B cell (primary cell): Measurements from ENCODE around the gene SUGP2. TPM values are rescaled to one million over a fixed set of nuclear protein-coding genes. Genes with fewer than 3 reads are reported as not detected.

ENCODE experiments used
- ATAC-seq: fragments of 200-7000 bp; cut with Tn5 transposase; one replicate; pipeline ENCODE4 v1.10.0; 2021; ENCODE audit warnings: low read depth, mild to moderate bottlenecking, moderate number of reproducible peaks, moderate library complexity
- CTCF ChIA-PET: fragments of 350-600 bp; sonication (Branson Sonifier 250); formaldehyde crosslinking; loops from one replicate; lab custom pipeline; 2021; ENCODE audit warnings: antibody characterized with exemption, inconsistent platforms; lab: Charles Lee
- POLR2A ChIA-PET: fragments of 350-600 bp; sonication (Branson Sonifier 250); formaldehyde crosslinking; loops from one replicate; lab custom pipeline; 2021; ENCODE audit warnings: antibody characterized with exemption; lab: Charles Lee
- DNase-seq: peaks from one replicate; pipeline ENCODE4 v3.0.0; 2013
- H2AFZ ChIP-seq: 2 replicates; pipeline ENCODE4 v1.6.1; 2012; ENCODE audit warnings: mild to moderate bottlenecking, low read depth, low read length; ENCODE audit not compliant: insufficient read depth, poor library complexity, severe bottlenecking
- H3K27ac ChIP-seq, 2 donors: 1 replicate in 1 of 2; 2 replicates in 1 of 2; pipeline ENCODE4 v1.5.1; 2012 to 2013; ENCODE audit warnings: low read length in 2 of 2, mild to moderate bottlenecking in 2 of 2, moderate library complexity in 1 of 2
- H3K27me3 ChIP-seq, 4 experiments: fragments of 200-600 bp in 1 of 4; sonication (generic) in 1 of 4; replicated peaks in 1 of 4; 1 replicate in 2 of 4; 2 replicates in 2 of 4; pipeline versions ENCODE4 v1.6.1 to v1.7.0; 2013 to 2016; ENCODE audit warnings: low read length in 3 of 4, mild to moderate bottlenecking in 2 of 4, mixed read lengths in 1 of 4, moderate library complexity in 1 of 4; ENCODE audit not compliant: insufficient read depth in 4 of 4, control insufficient read depth in 3 of 4; ENCODE audit errors: control extremely low read depth in 1 of 4
- H3K36me3 ChIP-seq, 2 experiments: replicated peaks in 1 of 2; 1 replicate in 1 of 2; 2 replicates in 1 of 2; pipeline versions ENCODE4 v1.6.1 to v1.7.1; 2013; ENCODE audit warnings: low read length in 1 of 2; ENCODE audit not compliant: insufficient read depth in 2 of 2, control insufficient read depth in 1 of 2; ENCODE audit errors: control extremely low read depth in 1 of 2, extremely low read depth in 1 of 2
- H3K4me1 ChIP-seq, 2 donors: fragments of 200-600 bp in 1 of 2; sonication (generic) in 1 of 2; 1 replicate in 1 of 2; 2 replicates in 1 of 2; pipeline versions ENCODE4 v1.5.1 to v1.6.1; 2013 to 2017; ENCODE audit warnings: low read length in 2 of 2; ENCODE audit not compliant: control insufficient read depth in 2 of 2, insufficient read depth in 2 of 2
- H3K4me2 ChIP-seq: replicated peaks from 2 replicates; pipeline ENCODE3; 2012; ENCODE audit warnings: mild to moderate bottlenecking, low read depth, low read length; ENCODE audit not compliant: poor library complexity, severe bottlenecking
- H3K4me3 ChIP-seq, 5 experiments: fragments of 200-600 bp in 1 of 5; sonication (generic) in 1 of 5; 1 replicate in 3 of 5; 2 replicates in 2 of 5; pipeline versions ENCODE4 v1.5.1 to v1.7.0; 2011 to 2016; ENCODE audit warnings: low read length in 4 of 5, mild to moderate bottlenecking in 4 of 5, low read depth in 2 of 5, control low read depth in 1 of 5, moderate library complexity in 1 of 5; ENCODE audit not compliant: insufficient read depth in 1 of 5; ENCODE audit errors: control extremely low read depth in 1 of 5, extremely low read depth in 1 of 5
- H3K79me2 ChIP-seq: fragments of 200-600 bp; sonication (generic); one replicate; pipeline ENCODE4 v1.6.0; 2016; ENCODE audit warnings: low read length; ENCODE audit not compliant: control insufficient read depth, insufficient read depth
- H3K9ac ChIP-seq: fragments of 200-600 bp; sonication (generic); 2 replicates; pipeline ENCODE4 v1.6.1; 2017; ENCODE audit warnings: mild to moderate bottlenecking, low read length, moderate library complexity
- H3K9me3 ChIP-seq, 3 donors: one replicate each; pipeline versions ENCODE4 v1.6.1 to v1.7.1; 2013; ENCODE audit warnings: low read length in 2 of 3; ENCODE audit not compliant: control insufficient read depth in 2 of 3, insufficient read depth in 1 of 3; ENCODE audit errors: control extremely low read depth in 1 of 3
- H4K20me1 ChIP-seq: 2 replicates; pipeline ENCODE4 v1.6.0; 2012; ENCODE audit warnings: mild to moderate bottlenecking, low read length; ENCODE audit not compliant: insufficient read depth, control insufficient read depth, poor library complexity, severe bottlenecking
- H3K27ac Mint-ChIP-seq: one replicate; pipeline ENCODE4 v1.8.0; 2021; ENCODE audit warnings: mixed read lengths
- H3K27me3 Mint-ChIP-seq: one replicate; pipeline ENCODE4 v1.8.0; 2021; ENCODE audit warnings: mixed read lengths
- H3K4me1 Mint-ChIP-seq: one replicate; pipeline ENCODE4 v1.8.0; 2021; ENCODE audit warnings: mixed read lengths
- H3K4me3 Mint-ChIP-seq: one replicate; pipeline ENCODE4 v1.8.0; 2021; ENCODE audit warnings: mixed read lengths
- H3K9me3 Mint-ChIP-seq: one replicate; pipeline ENCODE4 v1.8.0; 2022; ENCODE audit warnings: mixed read lengths; ENCODE audit not compliant: insufficient read depth
- CTCF ChIP-seq: fragments of 200-600 bp; IDR thresholded peaks from one replicate; pipeline ENCODE4 v1.8.0; 2022; ENCODE audit warnings: antibody characterized with exemption, mild to moderate bottlenecking
- EZH2 ChIP-seq: IDR thresholded peaks from 2 replicates; pipeline ENCODE4 v1.6.1; 2012; ENCODE audit warnings: borderline replicate concordance, low read depth, mild to moderate bottlenecking, moderate library complexity, low read length; ENCODE audit not compliant: insufficient read depth, poor library complexity, severe bottlenecking
- WGBS: methylation state at CpG from one replicate; pipeline ENCODE4 v1.1.5; 2013; ENCODE audit warnings: missing lambda C conversion rate; ENCODE audit not compliant: insufficient coverage; 5-methylcytosine and 5-hydroxymethylcytosine counted together
- intact Hi-C: fragments of 100-400 bp; cut with micrococcal nuclease; formaldehyde crosslinking; loops from one replicate; pipeline ENCODE4 v1.10.0; 2022
- polyA plus RNA-seq: library from polyadenylated mRNA; depleted of rRNA; stranded (reverse); fragments of >200 nt; gene quantifications from 2 replicates; pipeline ENCODE4 v1.2.3, GENCODE V29; 2012
- total RNA-seq, 2 donors: library from RNA; stranded (reverse); fragments of 120-200 nt in 1 of 2; gene quantifications; 1 replicate in 1 of 2; 2 replicates in 1 of 2; pipeline versions ENCODE4 v1.2.3 to v1.2.4, GENCODE V29; 2013 to 2022

The SUGP2 gene
- total and polyA plus RNA-seq, 2 donors (not counting 1 experiment from before 2014, with no cell fraction given), result 132 to 154 TPM

- Mint-ChIP-seq H3K27ac (no peak overlapping the region), H3K4me1 (peaks cover 34% of the 10 kb centered on the region), H3K4me3 (no peak overlapping the region), H3K27me3 (peaks cover 21% of the 10 kb centered on the region), H3K9me3 (no peaks in the 10 kb centered on the region)
- H3K27me3 ChIP-seq, result peaks cover 0 to 20% (median 5%) of the 10 kb centered on the region in 4 experiments
- H3K36me3 ChIP-seq, result no peaks in the 10 kb centered on the region
- no peaks in the 10 kb centered on the region for H3K79me2 ChIP-seq
- H3K9me3 ChIP-seq, result no peaks in the 10 kb centered on the region
- DNase-seq (no peak), ATAC-seq (no peak)
- no peak overlapping the region for H3K4me3 ChIP-seq
- H3K9ac ChIP-seq, result no peak overlapping the region
- H4K20me1 ChIP-seq, result no peaks in the 10 kb centered on the region
- H3K4me2 ChIP-seq, result no peak overlapping the region
- TF ChIP-seq CTCF (no peak), EZH2 (no peak)
- POLR2A ChIA-PET, result no interaction called here
- H2AFZ ChIP-seq, result no peak overlapping the region
- intact Hi-C loops, result no loop called here
- H3K27ac ChIP-seq, result no peak overlapping the region
- 92% methylated on average over 8 of the region's 9 CpGs for WGBS
- H3K4me1 ChIP-seq, result peaks cover 17 to 44% of the 10 kb centered on the region in 2 donors
- CTCF ChIA-PET, result no interaction called here
These were observed 88.0 kb downstream of the SUGP2 start for GRCh38 chr19:18945297-18945696.

- H3K9me3 Mint-ChIP-seq, result no peaks in the 10 kb centered on the region
- no peak overlapping the region for H3K27ac ChIP-seq
- ATAC-seq (no peak), DNase-seq (no peak)
- H3K36me3 ChIP-seq, result no peaks in the 10 kb centered on the region
- peaks cover 31% of the 10 kb centered on the region for H3K27me3 Mint-ChIP-seq
- POLR2A ChIA-PET, result no interaction called here
- peaks cover 0 to 3% (median 0%) of the 10 kb centered on the region in 3 donors for H3K9me3 ChIP-seq
- H3K79me2 ChIP-seq, result no peaks in the 10 kb centered on the region
- no peak overlapping the region for H3K9ac ChIP-seq
- no peak overlapping the region for H2AFZ ChIP-seq
- H4K20me1 ChIP-seq, result no peaks in the 10 kb centered on the region
- CTCF ChIA-PET, result no interaction called here
- WGBS, result 86% methylated on average over 4 of the region's 4 CpGs
- H3K4me1 Mint-ChIP-seq, result peaks cover 37% of the 10 kb centered on the region
- TF ChIP-seq CTCF, result no peak
- TF ChIP-seq EZH2, result no peak
- H3K4me1 ChIP-seq, result peaks cover 22 to 45% of the 10 kb centered on the region in 2 donors
- intact Hi-C loops, result no loop called here
- H3K4me3 ChIP-seq, result no peak overlapping the region
- H3K4me3 Mint-ChIP-seq, result no peak overlapping the region
- peaks cover 0 to 30% (median 6%) of the 10 kb centered on the region in 4 experiments for H3K27me3 ChIP-seq
- H3K4me2 ChIP-seq, result no peak overlapping the region
- H3K27ac Mint-ChIP-seq, result no peak overlapping the region
These were observed 89.9 kb downstream of the SUGP2 start for GRCh38 chr19:18943465-18943864.
